GM18517 (cell line): ENCODE measurements around the gene ANXA4.

ENCODE experiments used
- ATAC-seq: cut with Tn5 transposase; IDR thresholded peaks from one replicate; pipeline ENCODE4 v1.9.1; 2021; ENCODE audit warnings: mild to moderate bottlenecking, moderate library complexity; ENCODE audit not compliant: unreplicated experiment

ANXA4 gene

GRCh38 chr2:69774984-69775982 lies 33.3 kb downstream of the ANXA4 start:
- no peak for ATAC-seq

GRCh38 chr2:69776886-69777785 lies 35.2 kb downstream of the ANXA4 start:
- ATAC-seq = no peak

GRCh38 chr2:69777786-69778105 lies 35.8 kb downstream of the ANXA4 start:
- ATAC-seq = no peak

- ATAC-seq = no peak
Measured at GRCh38 chr2:69779258-69780001, 37.5 kb downstream of the ANXA4 start.

- peak; percentile 18 for ATAC-seq
Measured at GRCh38 chr2:69780921-69781320, 39.0 kb downstream of the ANXA4 start.

GRCh38 chr2:69781321-69782248 lies 39.7 kb downstream of the ANXA4 start:
- peak; percentile 82 for ATAC-seq

GRCh38 chr2:69784228-69784627 lies 42.3 kb downstream of the ANXA4 start:
- ATAC-seq = no peak

GRCh38 chr2:69785358-69785757 lies 43.4 kb downstream of the ANXA4 start:
- ATAC-seq = no peak

- no peak for ATAC-seq
Measured at GRCh38 chr2:69786052-69786560, 44.2 kb downstream of the ANXA4 start.

- ATAC-seq = peak; percentile 38
Measured at GRCh38 chr2:69789175-69789721, 47.3 kb downstream of the ANXA4 start.

GRCh38 chr2:69789772-69790600 lies 48.1 kb downstream of the ANXA4 start:
- peak; percentile 72 for ATAC-seq

- ATAC-seq = no peak
Measured at GRCh38 chr2:69790601-69790959, 48.6 kb downstream of the ANXA4 start.

GRCh38 chr2:69791045-69791444 lies 49.1 kb downstream of the ANXA4 start:
- no peak for ATAC-seq

GRCh38 chr2:69796174-69796573 lies 54.2 kb downstream of the ANXA4 start:
- no peak for ATAC-seq

GRCh38 chr2:69797235-69797634 lies 55.3 kb downstream of the ANXA4 start:
- ATAC-seq = no peak

GRCh38 chr2:69797836-69798289 lies 55.9 kb downstream of the ANXA4 start:
- no peak for ATAC-seq

- ATAC-seq = peak; percentile 20
Measured at GRCh38 chr2:69798290-69798908, 56.5 kb downstream of the ANXA4 start.

- ATAC-seq = peak; percentile 48
Measured at GRCh38 chr2:69798909-69799526, 57.1 kb downstream of the ANXA4 start.
